Thyroid gland (tissue), 4 donors: ENCODE results near the gene TMPRSS6. TPM values are rescaled to one million over a fixed set of nuclear protein-coding genes. Genes with fewer than 3 reads are reported as not detected.

ENCODE experiments used
- DNase-seq, 2 donors: peaks; one replicate each; pipeline ENCODE4 v3.0.0-alpha.2; 2019
- H3K27ac ChIP-seq, 3 donors: fragments of 200-600 bp; sonication (generic); 1 replicate in 2 of 3; 2 replicates in 1 of 3; pipeline ENCODE4 v1.5.1; 2016 to 2019; ENCODE audit warnings: mild to moderate bottlenecking in 1 of 3, moderate library complexity in 1 of 3
- H3K27me3 ChIP-seq: fragments of 200-600 bp; sonication (generic); one replicate; pipeline ENCODE4 v1.5.1; 2019
- H3K36me3 ChIP-seq, 2 donors: fragments of 200-600 bp; sonication (generic); one replicate each; pipeline ENCODE4 v1.5.1; 2016 to 2019
- H3K4me1 ChIP-seq, 2 donors: fragments of 200-600 bp; sonication (generic); one replicate each; pipeline ENCODE4 v1.5.1; 2017 to 2019
- H3K4me3 ChIP-seq, 3 donors: fragments of 200-600 bp; sonication (generic); replicated peaks in 1 of 3; 1 replicate in 2 of 3; 2 replicates in 1 of 3; pipeline ENCODE4 v1.5.1; 2016; ENCODE audit warnings: mild to moderate bottlenecking in 1 of 3
- H3K9me3 ChIP-seq: fragments of 200-600 bp; sonication (generic); one replicate; pipeline ENCODE4 v1.5.1; 2017
- CTCF ChIP-seq, 6 experiments: fragments of 200-600 bp in 3 of 6; fragments of 450-650 bp in 3 of 6; sonication (generic) in 3 of 6; IDR thresholded peaks; one replicate each; pipeline ENCODE4 v1.5.1; 2016 to 2019; ENCODE audit warnings: antibody characterized with exemption in 6 of 6, mild to moderate bottlenecking in 2 of 6, inconsistent platforms in 1 of 6, moderate library complexity in 1 of 6
- POLR2A ChIP-seq, 2 donors: fragments of 450-650 bp; IDR thresholded peaks; one replicate each; pipeline ENCODE4 v1.6.1; 2017; ENCODE audit warnings: antibody characterized with exemption in 2 of 2, mild to moderate bottlenecking in 2 of 2, moderate library complexity in 1 of 2
- WGBS, 2 donors: methylation state at CpG; one replicate each; pipeline ENCODE4 v1.1.5; 2017; 5-methylcytosine and 5-hydroxymethylcytosine counted together
- intact Hi-C: fragments of 100-400 bp; cut with DNase I; formaldehyde crosslinking; loops from one replicate; pipeline ENCODE4 v1.15.1; 2023
- total RNA-seq, 4 donors: library from RNA; depleted of rRNA; stranded (reverse); fragments of >200 nt; gene quantifications; one replicate each; pipeline ENCODE4 v1.2.3, GENCODE V29; 2016

Gene TMPRSS6
- total RNA-seq, 4 donors from 2014 or later: 0.50 TPM; not detected in 3

DNA sequence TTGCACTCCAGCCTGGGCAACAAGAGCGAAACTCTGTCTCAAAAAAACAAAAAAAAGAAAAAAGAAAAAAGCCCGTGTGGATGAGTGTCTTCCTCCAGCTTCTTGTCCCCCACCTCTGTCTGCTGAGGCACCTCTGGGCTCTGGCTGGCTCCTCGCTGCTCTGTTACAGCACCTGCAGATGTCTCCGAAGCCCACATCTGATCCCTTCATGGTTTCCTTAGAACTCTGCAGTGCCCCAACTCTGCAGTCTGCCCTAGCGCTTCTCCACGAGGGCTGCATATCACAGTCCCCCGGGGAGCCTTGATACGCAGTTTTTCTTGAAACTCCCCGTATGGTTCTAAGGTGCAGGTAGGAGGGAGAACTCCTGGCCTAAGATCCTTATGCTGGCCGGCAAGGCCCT lies 42.1 kb downstream of the TMPRSS6 start:
- Histone ChIP-seq H3K4me1 (no peaks in the 10 kb centered on the region), H3K4me3 (no peak overlapping the region), H3K27ac (no peak overlapping the region), H3K9me3 (no peaks in the 10 kb centered on the region), H3K36me3 (no peaks in the 10 kb centered on the region), H3K27me3 (no peaks in the 10 kb centered on the region)
- no peak for TF ChIP-seq POLR2A (IDR thresholded peaks at IDR 0.05)
- TF ChIP-seq CTCF (IDR thresholded peaks at IDR 0.05): no peak
- 78 to 88% methylated on average over 10 of the region's 10 CpGs for WGBS, 2 donors
- intact Hi-C loops: no loop called here
- no peak for DNase-seq

DNA sequence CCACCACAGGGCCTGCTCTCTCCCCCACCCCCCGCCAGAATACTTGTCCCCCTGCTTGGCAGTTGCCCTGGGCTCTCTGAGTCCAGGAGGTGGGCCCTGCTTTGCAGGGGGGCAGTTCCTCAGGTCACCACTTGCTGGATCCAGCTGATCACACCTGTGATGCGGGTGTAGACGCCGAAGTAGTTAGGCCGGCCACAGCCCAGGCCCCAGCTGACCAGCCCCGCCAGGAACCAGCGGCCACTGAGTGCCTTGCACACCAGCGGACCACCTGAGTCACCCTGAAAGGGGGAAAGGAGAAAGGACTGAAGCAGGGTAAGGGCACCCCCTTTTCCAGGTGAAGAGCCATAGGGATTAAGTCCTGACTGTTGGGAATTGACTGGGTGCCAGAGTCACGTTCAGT lies 43.6 kb downstream of the TMPRSS6 start:
- H3K4me3 ChIP-seq: no peak overlapping the region

GRCh38 chr22:37065180-37065579 lies 44.3 kb downstream of the TMPRSS6 start:
- 58 to 70% methylated on average over 2 of the region's 3 CpGs for WGBS, 2 donors
- intact Hi-C loops: no loop called here

More for the DNA sequence above, 43.6 kb downstream of the TMPRSS6 start:
- Histone ChIP-seq H3K9me3 (no peaks in the 10 kb centered on the region), H3K36me3 (no peaks in the 10 kb centered on the region), H3K4me1 (no peaks in the 10 kb centered on the region), H3K27me3 (no peaks in the 10 kb centered on the region), H3K27ac (no peak overlapping the region)
- intact Hi-C loops: no loop called here
- no peak for DNase-seq
- 61 to 87% methylated on average over 3 to 8 of the region's 9 CpGs for WGBS, 2 donors
- no peak for TF ChIP-seq CTCF (IDR thresholded peaks at IDR 0.05)
- no peak for TF ChIP-seq POLR2A (IDR thresholded peaks at IDR 0.05)

GRCh38 chr22:37064553-37064952 lies 45.0 kb downstream of the TMPRSS6 start:
- DNase-seq: no peak

More at GRCh38 chr22:37065180-37065579, 44.3 kb downstream of the TMPRSS6 start:
- no peak for TF ChIP-seq CTCF (IDR thresholded peaks at IDR 0.05)
- H3K27ac ChIP-seq: no peak overlapping the region
- no peaks in the 10 kb centered on the region for H3K36me3 ChIP-seq
- no peak overlapping the region for H3K4me3 ChIP-seq
- no peaks in the 10 kb centered on the region for H3K9me3 ChIP-seq
- DNase-seq: no peak
- H3K27me3 ChIP-seq: no peaks in the 10 kb centered on the region
- H3K4me1 ChIP-seq: no peaks in the 10 kb centered on the region

More at GRCh38 chr22:37064553-37064952, 45.0 kb downstream of the TMPRSS6 start:
- WGBS, 2 donors: 87 to 91% methylated on average over 11 of the region's 11 CpGs
- Histone ChIP-seq H3K27ac (no peak overlapping the region), H3K4me1 (no peaks in the 10 kb centered on the region), H3K36me3 (no peaks in the 10 kb centered on the region), H3K27me3 (no peaks in the 10 kb centered on the region), H3K4me3 (no peak overlapping the region), H3K9me3 (no peaks in the 10 kb centered on the region)
- no peak for TF ChIP-seq POLR2A (IDR thresholded peaks at IDR 0.05)
- TF ChIP-seq CTCF (IDR thresholded peaks at IDR 0.05): no peak
- intact Hi-C loops: no loop called here
